ENCODE results near the gene MELTF.

The MELTF gene

DNA sequence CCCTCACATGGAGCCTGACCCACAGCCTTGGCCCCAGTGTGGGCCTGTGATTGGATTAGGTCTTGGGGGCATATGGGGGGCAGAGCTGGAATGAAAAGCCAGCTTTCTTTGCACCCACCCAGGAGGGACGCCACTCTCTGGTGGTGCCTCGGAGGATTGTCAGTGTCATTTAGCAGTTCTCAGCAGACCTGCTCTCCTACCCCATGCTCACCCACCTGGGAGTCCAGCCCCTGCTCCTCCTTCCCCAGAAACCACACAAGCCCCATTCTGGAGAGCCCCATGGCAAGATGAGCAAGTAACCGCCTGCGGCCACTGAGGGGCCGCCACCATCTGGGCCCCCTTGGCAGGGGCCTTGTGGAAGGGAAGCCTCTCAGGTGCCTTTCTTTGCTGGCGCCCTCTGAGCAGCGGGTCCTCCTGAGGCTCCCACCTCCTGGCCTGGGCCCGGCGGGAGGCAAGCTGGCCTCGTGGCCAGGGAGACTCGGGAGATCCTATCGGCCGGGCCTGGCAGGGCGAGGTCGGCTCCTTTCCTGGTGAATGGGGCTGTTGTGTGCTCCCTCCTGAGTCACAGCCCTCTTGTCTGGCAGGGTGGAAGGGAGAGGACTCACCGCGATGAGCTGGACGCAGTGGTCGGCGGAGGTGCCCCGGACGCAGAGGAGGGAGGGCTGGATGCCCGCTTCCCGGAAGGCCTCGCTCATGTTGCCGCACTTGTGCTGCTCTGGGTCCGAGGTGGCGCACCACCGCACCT lies 2.3 kb downstream of the MELTF start:
- DNase-seq (ENCODE audit: low read depth) = peak; percentile 31

DNA sequence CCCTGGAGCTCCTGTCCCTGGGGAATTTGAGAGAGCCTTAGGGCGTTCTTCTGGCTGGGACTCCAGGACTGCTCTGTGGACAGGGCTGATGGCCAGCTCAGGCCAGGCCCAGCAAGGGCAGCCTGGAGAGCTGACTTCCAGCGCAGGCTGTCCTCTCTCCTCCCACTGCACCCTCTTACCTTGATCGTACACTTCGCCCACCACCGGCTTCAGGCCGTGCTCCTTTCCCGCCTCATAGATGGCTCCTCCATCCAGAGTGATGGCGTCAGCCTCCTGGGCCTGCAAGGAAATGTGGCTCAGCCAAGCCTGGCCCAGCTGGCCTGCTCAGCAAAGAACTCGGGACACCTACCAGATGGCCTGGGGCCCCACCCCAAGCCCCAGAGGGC lies 3.1 kb downstream of the MELTF start:
- no peak for DNase-seq (ENCODE audit: low read depth)

DNA sequence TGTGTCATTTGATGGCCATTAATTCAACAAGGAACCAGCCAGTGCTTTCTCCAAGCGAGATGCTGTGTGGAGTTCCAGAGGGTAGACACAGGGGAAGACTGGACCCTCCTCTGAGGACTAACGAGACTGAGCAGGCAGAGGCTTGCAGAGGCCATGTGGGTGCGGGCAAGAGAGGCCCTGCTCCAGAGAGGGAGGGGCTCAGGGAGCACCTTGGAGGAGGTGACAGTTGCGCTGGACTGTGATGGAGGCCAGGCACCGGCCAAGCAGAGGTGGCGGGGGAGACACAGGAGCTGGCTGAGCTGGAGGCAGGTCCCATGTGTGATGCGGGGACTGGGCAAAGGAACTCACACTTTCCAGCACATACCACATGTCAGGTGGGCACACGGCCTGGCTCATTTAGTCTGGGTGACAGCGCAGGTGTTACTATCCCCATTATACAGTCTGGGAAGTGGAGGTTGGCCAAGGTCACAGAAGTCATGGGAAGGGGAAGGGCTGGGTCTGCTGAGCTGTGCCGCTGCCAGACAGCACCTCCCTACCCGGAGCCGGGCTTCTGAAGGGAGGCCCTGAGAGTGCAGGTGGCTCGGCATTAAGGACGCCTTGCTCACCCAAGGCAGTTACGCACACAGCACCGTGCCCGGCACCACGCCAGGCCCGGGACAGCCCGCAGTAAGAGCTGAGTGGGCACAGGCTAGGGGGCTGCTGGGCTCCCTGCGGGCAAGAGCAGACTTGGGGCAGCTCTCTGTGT lies 3.7 kb downstream of the MELTF start:
- DNase-seq (ENCODE audit: low read depth) = no peak

DNA sequence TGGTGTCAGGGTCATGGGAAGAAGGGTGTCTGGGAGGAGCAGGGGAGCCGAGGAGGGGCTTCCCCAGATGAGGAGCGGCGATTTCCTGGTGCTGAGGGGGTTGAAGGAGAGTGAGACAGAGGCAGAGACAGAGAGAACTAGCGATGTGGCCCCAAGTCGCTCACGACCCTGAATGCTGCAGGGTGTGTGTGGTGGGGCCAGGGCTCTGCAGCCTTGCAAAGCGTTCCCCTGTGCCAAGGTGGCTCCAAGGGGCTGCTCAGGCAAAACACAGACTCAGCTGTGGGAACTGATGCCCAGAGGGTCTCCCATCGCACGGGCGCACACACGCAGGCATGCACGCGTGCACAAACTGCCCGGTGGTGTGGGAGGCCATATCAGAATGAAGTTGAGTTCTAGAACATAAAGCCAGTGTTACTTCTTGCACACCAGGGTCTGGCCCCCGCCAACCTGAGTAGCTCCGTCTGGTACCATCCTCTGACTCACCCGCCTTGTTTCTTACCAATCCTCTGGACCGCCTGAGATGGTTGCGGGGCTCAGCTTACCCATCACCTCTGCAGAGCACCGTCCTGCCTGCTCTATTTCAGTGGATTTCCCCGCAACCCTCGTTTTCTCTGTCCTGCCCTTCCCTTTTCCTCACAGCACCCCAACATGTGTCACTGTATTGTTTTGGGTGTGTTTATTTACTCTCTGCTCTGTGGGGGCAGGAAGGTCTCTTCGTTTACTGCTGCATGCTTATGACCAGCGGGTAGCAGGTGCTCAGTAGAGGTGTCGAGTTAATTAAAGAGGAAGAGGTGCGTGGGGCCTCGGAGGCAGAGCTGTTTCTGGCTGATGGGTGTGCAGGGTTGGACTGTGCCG lies 4.5 kb downstream of the MELTF start:
- no peak for DNase-seq (ENCODE audit: low read depth)

DNA sequence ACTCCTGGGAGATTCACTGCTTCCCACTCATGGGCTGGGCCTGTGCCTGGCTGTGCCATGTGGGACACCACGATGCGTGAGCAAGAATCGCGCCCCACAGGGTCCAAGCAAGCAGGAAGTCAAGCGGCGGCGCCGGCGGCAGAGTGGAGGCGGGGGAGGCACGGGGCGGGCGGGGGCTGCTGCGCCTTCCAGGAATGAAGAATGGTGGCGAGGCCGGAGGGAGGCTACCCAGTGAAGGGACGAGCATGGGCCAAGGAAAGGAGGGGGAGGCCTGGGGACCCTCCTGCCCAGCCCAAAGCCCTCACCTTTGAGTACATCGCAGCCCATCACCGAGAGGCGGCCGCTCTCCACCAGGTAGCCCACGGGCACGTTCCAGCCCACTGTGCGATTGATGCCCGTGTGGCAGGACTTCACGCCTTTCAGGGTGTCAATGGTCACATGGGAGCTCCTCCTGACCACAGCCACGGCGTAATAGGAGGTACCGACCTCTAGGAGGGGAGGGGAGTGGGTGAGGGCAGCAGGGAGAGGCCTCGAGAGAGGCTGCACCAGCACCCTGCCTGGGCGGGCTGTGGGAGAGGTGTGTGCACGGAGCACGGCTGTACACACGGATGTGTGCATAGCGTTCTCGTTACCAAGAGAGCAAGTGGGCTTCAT lies 5.5 kb downstream of the MELTF start:
- no peak for DNase-seq (ENCODE audit: low read depth)

DNA sequence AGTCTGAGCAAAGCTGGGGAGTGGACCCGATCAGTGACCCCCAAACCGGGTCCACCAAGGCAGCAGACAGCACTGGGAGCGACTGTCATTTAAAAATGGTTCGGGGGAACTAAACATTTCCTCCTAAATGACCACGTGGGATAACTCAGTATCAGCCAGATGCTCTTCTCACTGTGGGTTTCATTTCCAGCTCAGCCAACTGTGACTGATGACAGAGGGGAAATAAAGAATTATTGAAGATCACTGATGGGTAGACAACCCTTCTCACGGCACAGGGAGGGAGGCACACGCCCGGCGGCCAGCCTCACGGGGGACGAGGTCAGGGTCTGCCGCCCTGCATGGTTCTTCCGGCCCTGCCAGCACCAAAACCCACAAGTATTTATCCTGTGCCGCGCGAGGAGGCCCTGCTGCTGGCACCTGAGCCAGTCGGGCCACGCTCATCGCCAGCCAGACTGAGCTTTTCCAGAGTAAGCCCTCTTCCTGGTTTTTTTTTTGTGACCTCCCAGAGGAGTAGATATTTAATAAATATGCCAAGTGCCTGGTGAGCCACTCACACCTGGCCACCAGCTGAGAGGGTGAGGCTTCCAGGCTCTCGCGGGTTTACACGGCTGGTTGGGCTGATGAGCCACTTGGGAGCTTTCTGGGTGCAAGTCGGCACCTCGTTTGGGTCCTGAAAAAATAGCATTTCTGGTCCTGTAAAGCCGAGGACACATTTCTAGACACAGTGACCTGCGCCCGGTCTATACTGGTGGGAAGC lies 6.2 kb downstream of the MELTF start:
- DNase-seq (ENCODE audit: low read depth) = no peak

DNA sequence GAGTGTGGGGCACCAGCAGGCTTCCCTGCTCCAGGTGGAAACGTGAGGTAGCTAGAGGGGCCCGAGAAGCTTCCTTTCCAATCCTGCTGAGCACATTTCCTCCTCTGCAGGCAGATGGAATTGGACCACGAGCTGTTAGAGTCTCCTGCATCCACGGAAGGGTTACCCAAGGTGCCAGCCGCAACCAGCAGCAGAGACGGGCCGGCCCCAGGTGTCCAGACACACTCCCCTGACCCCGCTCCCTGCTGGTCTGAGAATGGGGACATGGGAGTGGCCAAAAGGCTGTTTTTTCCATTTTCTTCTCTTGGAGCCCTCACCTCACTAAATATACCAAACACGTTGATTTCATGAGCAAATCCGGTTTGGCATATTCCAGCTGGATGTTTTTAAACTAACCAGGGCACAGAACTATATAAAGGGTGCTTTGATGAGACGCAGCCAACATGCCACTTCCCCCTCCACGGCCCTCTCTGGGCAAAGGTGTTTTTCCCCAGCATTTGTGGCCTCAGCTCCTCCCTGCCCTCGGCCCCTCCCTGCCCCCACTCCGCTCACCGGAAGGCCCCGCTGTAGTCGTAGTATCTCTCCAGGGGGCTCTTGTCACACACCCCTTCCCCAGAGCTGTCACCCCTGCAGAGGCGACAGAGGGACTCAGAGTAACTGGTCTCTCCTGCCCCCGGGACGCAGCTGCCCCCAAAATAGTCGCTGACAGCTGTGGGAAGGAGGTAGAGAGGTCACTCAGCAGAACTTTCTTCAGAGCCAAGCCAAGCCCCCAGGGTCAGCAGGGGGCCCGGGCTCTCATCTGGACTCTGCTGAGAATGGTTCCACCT lies 7.0 kb downstream of the MELTF start:
- no peak for DNase-seq (ENCODE audit: low read depth)

DNA sequence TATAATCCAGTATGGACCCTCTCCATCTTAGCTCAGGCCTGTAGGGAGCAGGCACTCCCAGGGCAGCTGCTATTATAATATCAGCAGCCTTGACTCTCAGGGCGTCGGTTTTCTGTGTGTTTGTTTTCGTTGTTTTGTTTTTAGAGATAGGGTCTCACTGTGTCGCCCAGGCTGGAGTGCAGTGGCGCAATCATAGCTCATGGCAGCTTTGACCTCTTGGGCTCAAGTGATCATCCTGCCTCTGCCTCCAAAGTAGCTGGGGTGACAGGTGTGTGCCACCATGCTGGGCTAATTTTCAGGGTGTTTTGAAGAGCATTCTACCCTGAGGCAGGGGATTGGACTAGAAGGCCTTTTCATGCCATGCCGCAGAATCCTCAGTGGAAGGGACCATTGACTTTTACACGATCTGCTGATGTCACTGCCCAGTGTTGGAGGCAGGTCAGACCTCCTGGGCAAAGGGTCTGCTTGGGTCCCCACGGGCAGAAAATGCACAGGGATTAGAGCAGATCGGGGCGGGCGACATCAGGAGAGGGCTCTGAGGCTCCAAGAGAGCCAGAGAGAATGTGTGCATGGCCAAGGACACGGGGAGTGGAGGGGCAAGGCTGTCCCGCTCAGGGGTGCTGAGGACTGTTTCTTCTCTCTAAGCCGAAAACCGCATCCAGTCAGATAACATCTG lies 7.8 kb downstream of the MELTF start:
- DNase-seq (ENCODE audit: low read depth) = no peak

DNA sequence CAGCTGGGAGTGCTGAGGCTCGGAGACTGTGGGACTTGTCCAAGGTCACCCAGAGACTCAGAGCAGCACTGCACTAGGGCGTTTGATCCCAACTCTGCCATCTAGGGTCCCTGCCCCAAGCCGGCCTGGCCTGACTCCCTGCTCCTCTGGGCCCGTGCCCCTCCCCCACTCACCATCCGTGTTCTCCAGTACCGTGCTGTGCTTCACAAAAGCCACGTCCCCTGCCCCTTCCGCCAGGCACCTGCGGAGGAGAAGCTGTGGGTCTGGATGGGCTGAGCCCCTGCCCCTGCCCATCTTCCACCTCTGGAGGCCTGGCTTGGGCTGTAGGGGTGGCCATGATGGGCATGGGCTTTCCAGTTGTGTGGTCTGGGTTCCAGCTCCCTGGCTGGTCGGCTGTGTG lies 8.4 kb downstream of the MELTF start:
- DNase-seq (ENCODE audit: low read depth) = no peak

DNA sequence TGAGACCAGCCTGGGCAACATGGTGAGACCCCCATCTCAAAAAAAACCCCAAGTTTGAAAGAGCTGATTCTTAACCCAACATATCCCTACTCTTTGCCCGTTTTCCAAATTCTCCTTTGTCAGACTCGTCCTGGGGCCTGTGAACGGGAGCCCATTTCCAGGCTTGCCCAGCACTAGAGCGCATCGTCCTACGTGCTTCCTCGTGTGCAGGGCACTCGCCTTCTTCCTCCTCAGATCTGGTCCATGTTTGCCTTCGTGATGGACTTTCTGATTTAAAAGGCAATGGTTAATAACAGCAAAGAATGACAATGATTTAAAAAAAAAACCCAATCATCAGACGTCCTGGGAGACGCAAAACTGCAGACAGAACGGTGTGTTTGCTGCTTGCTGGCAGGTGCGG lies 10.1 kb downstream of the MELTF start:
- DNase-seq (ENCODE audit: low read depth) = no peak

DNA sequence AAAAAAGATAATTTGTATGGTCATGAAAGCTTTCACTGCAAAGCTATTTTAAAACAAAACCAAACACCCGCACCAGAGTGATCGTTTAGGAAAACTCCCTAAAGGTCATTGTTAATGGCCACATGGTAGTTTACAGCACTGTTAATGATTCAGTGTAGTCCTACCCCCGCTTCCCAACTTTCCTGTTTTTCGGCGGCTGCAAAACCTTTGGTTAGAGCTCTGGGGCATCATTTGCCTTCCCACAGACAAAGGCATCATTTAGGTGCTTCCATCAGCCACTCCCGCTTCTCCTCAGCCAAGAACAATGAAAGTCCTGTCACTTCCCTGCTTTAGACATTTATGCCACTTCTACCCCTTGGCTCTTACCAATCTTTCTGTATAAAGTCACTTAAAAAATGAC lies 10.6 kb downstream of the MELTF start:
- DNase-seq (ENCODE audit: low read depth) = no peak

DNA sequence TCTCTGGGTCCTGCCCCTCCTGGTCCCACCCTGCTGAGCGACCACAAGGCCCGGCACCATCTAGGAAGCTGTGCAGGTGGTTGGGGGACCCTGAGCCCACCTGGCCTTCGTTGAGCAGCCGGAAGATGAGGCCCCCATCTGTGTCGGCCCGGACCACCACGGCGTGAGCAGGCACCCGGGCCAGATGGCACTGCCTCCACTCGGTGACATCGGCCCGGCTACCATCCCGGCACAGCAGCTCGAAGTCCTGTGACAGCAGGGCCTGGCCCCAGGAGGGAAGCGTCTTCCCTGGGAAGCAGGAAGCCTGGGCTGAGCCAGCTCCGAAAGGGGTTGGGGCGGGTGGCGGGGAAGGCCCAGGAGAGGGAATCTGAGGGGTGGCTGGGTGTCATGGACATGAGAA lies 12.6 kb downstream of the MELTF start:
- DNase-seq (ENCODE audit: low read depth) = no peak

DNA sequence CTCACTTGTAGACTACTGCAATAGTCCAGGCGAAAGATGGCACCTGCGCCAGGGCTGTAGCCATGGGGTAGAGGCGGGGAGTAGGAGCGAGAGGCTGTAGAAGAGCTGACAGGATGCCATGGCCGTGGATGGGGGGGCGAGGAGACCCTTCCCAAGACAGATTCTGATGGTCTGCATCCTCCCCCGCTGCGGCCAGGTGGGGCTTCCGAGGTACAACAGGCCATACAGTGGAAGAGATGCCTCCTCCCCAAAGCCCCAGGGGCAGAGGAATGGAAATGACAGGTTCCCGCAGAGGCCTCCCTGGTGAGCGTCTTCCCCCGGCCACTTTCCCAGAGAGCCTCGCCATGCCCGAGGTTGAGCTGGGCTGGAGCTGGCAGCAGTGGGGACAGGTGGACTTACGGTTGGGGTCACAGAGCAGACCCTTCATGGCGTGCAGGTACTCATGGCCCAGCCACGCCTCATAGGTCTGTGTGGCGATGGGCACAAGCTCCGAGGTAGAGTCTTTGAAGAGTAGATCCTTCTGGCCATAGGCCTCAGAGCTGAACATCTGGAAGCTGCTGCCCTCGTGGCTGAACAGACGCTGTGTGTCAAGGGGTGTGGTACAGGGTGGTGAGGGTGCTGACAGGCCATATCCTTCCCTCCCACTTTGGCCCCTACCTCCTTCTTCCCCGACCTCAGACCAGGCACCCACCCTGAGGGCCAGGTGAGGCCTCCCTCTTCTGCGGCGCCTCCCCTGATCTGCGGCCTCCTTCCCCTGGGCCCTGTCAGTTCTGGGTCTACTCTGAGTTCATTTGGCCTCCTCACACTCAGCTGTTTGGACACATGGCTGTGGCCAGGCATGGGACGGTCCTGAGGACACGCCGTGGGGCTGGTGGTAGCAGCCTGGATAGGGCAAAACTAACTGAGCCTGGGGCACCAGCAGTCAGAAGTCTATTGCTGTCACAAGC lies 13.6 kb downstream of the MELTF start:
- no peak for DNase-seq (ENCODE audit: low read depth)

DNA sequence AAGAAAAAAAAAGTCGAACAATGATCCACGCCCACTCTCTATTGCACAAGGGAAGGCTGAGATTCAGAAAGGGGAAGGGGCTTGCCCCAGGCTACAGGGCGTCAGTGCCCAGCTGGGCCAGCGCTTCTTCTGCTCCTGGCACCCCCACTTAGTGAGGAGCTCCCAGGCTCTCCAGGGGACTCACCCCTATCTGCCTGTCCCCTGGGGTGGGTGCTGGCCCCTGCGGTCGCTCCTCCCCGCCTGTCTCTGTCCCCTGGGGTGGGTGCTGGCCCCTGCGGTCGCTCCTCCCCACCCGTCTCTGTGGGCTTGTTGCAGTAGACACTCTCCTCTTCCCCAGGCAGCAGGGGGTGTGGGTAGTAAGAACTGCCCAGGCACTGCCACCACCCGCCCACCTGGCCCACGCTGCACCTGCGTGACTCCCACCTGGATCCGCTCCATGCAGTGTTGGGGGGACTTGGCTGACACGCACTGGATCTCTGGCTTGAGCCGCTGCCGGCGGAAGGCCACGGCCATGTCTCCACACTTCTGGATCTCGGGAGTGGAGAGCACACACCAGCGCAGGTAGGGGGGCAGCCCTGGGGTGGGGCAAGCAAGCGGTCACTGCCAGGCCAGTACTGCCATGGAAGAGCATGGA lies 14.6 kb downstream of the MELTF start:
- DNase-seq (ENCODE audit: low read depth) = no peak

DNA sequence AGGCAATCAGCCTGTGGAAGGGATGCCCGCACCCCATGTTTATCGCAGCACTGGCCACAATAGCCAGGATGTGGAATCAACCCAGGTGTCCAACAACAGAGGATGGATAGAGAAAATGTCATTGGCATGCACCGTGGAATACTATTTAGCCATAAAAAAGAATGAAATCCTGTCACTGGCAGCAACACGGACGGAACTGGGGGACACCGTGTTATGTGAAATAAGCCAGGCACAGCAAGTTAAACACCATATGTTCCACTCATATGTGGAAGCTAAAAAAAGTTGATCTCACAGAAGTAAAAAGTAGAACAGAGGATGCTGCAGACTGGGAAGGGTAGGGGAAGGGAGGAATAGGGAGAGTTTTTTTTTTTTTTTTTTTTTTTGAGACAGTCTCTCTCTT lies 15.6 kb downstream of the MELTF start:
- no peak for DNase-seq (ENCODE audit: low read depth)

DNA sequence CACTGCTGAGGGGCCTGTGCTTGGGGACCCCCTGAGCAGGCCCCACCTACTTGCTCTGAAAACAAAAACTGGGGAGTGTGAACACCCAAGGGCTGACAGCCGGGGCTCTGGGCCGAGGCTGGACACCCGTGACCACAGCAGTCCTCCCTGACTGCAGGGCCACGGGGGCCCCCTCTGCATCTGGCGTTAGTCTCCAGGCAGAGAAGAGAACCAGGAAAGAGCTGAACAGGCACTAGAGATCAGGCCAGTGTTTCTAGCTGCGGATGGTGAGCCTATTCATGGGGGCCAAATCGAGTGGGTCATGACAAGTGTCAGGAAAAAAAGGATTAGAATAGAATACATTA lies 17.1 kb downstream of the MELTF start:
- no peak for DNase-seq (ENCODE audit: low read depth)

DNA sequence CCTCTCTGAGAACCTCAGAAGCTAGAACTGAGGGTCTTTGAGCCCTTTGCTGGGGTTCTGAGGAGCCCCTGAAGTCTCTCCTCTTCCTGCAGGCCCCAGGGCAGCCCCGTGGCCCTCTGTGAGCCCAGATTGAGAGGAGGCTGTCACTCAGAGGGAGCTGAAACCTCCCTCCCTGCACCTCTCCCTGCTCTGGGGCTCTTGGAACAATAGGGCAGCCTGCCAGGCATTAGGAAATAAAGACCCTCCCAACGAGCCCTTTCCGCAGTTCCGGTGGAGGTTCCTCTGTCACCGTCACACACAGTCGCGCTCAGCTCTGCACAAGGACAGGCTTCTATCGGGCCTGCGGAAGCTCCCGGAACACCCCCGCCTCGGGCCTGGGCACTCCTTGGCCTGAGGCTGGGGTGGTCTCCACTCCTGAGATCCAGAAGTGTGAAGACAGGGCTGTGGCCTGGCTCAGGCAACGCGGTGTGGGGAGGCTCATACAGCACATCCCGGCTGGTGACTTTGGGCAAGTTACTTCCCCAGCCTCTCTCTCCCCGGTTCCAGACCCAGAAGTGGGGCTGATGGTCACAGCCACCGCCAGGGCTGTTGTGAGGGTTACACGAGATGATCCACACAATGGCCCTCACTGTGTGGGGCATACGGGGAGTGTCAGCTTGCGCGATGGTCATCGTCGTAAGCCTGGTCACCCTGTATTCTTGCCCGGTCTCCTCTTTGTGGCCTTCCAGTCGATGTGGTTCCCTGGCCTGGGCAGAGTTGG lies 17.7 kb downstream of the MELTF start:
- no peak for DNase-seq (ENCODE audit: low read depth)
